Measurements from ENCODE around the gene CHCHD10. TPM values are rescaled to one million over a fixed set of nuclear protein-coding genes. Genes with fewer than 3 reads are reported as not detected.

CHCHD10 gene
- total and polyA plus RNA-seq, 2 of the 13 experiments (the other 11 are each of a cell fraction or from before 2014, with no cell fraction given) = 37.0 to 62.8 TPM

GRCh38 chr22:23774114-23774921 is 6.5 kb upstream of the CHCHD10 start (continued):
- TF ChIP-seq LBX2 (CRISPR knock-in tag; IDR thresholded peaks at IDR 0.05; ENCODE audit: borderline replicate concordance) (0 out of 2 replicates have a peak, but pooled peaks have one; percentile 21), ZNF431 (CRISPR knock-in tag; IDR thresholded peaks at IDR 0.05; ENCODE audit: borderline replicate concordance, low read depth) (no peak), SNAPC5 (CRISPR knock-in tag; IDR thresholded peaks at IDR 0.05; ENCODE audit: borderline replicate concordance) (no peak), CBX1 (IDR thresholded peaks at IDR 0.05; ENCODE audit: low read depth) (no peak), KMT2A (CRISPR knock-in tag; IDR thresholded peaks at IDR 0.05) (no peak), ZNF280B (CRISPR knock-in tag; IDR thresholded peaks at IDR 0.05; ENCODE audit: borderline replicate concordance) (no peak), KDM3A (CRISPR knock-in tag; IDR thresholded peaks at IDR 0.05; ENCODE audit: low read depth) (peak; percentile 87), ARID4A (CRISPR knock-in tag; IDR thresholded peaks at IDR 0.05; ENCODE audit: borderline replicate concordance) (peak; percentile 85), ZNF768 (CRISPR knock-in tag; IDR thresholded peaks at IDR 0.05) (peak; percentile 95), ZSCAN25 (CRISPR knock-in tag; IDR thresholded peaks at IDR 0.05) (peak; percentile 56; the same call in 1 of the 2 replicates), STAT5B (CRISPR knock-in tag; IDR thresholded peaks at IDR 0.05) (no peak), ARID3A (IDR thresholded peaks at IDR 0.05; ENCODE audit: low read depth, low read length) (no peak), HNF4A (CRISPR knock-in tag; IDR thresholded peaks at IDR 0.05) (peak; percentile 95), GZF1 (CRISPR knock-in tag; IDR thresholded peaks at IDR 0.05) (no peak), CEBPZ (IDR thresholded peaks at IDR 0.05; ENCODE audit: low read length) (no peak), ZNF572 (CRISPR knock-in tag; IDR thresholded peaks at IDR 0.05) (no peak)
